Liver (tissue), 9 donors: Measurements from ENCODE around the gene EPB41L2. TPM values are rescaled to one million over a fixed set of nuclear protein-coding genes. Genes with fewer than 3 reads are reported as not detected.

ENCODE experiments used
- DNase-seq: peaks from one replicate; pipeline ENCODE4 v3.0.0-alpha.2; 2017; ENCODE audit warnings: low spot score
- H3K27ac ChIP-seq, 2 donors: one replicate each; pipeline ENCODE4 v1.7.0; 2013; ENCODE audit warnings: inconsistent platforms in 2 of 2, low read length in 2 of 2, control low read depth in 1 of 2, low read depth in 1 of 2, mild to moderate bottlenecking in 1 of 2
- H3K27me3 ChIP-seq, 4 donors: one replicate each; pipeline versions ENCODE4 v1.6.1 to v1.7.0; 2013; ENCODE audit warnings: low read length in 3 of 4, inconsistent platforms in 1 of 4, mild to moderate bottlenecking in 1 of 4, moderate library complexity in 1 of 4; ENCODE audit not compliant: control insufficient read depth in 4 of 4, insufficient read depth in 4 of 4
- H3K36me3 ChIP-seq, 4 donors: one replicate each; pipeline versions ENCODE4 v1.6.1 to v1.7.0; 2013; ENCODE audit warnings: low read length in 3 of 4, mild to moderate bottlenecking in 3 of 4, low read depth in 1 of 4, moderate library complexity in 1 of 4; ENCODE audit not compliant: control insufficient read depth in 4 of 4, insufficient read depth in 3 of 4
- H3K4me1 ChIP-seq, 4 donors: one replicate each; pipeline versions ENCODE4 v1.6.1 to v1.7.0; 2013; ENCODE audit warnings: low read length in 3 of 4, mild to moderate bottlenecking in 3 of 4, moderate library complexity in 1 of 4; ENCODE audit not compliant: control insufficient read depth in 4 of 4, insufficient read depth in 4 of 4
- H3K4me3 ChIP-seq, 3 donors: one replicate each; pipeline versions ENCODE4 v1.6.1 to v1.7.0; 2013; ENCODE audit warnings: low read length in 3 of 3, control low read depth in 1 of 3, low read depth in 1 of 3, mild to moderate bottlenecking in 1 of 3
- H3K9ac ChIP-seq, 2 donors: one replicate each; pipeline ENCODE4 v1.7.0; 2013; ENCODE audit warnings: low read length in 2 of 2, mild to moderate bottlenecking in 2 of 2, moderate library complexity in 2 of 2, control low read depth in 1 of 2, low read depth in 1 of 2
- H3K9me3 ChIP-seq, 4 donors: one replicate each; pipeline versions ENCODE4 v1.6.1 to v1.7.0; 2013; ENCODE audit warnings: low read length in 3 of 4; ENCODE audit not compliant: control insufficient read depth in 4 of 4
- ATF3 ChIP-seq: IDR thresholded peaks from 2 replicates; pipeline ENCODE4 v1.6.1; 2016; ENCODE audit warnings: antibody characterized with exemption
- CTCF ChIP-seq: fragments of 150-350 bp; IDR thresholded peaks from 2 replicates; pipeline ENCODE4 v1.5.1; 2017; ENCODE audit warnings: improper control_type of control experiment, low read depth, low read length; ENCODE audit not compliant: missing input control
- EGR1 ChIP-seq, 2 donors: IDR thresholded peaks; 2 replicates each; pipeline ENCODE4 v1.6.1; 2016 to 2018; ENCODE audit warnings: antibody characterized with exemption in 2 of 2, low read depth in 2 of 2
- FOXA1 ChIP-seq: IDR thresholded peaks from 2 replicates; pipeline ENCODE4 v1.6.1; 2016; ENCODE audit warnings: antibody characterized with exemption
- FOXA2 ChIP-seq: IDR thresholded peaks from 2 replicates; pipeline ENCODE4 v1.6.1; 2016; ENCODE audit warnings: antibody characterized with exemption
- HNF4A ChIP-seq, 2 donors: conservative IDR thresholded peaks; 2 replicates each; pipeline ENCODE4 v1.6.1; 2016; ENCODE audit warnings: antibody characterized with exemption in 2 of 2, mild to moderate bottlenecking in 2 of 2
- HNF4G ChIP-seq: IDR thresholded peaks from 2 replicates; pipeline ENCODE4 v1.6.1; 2016; ENCODE audit warnings: antibody characterized with exemption
- JUND ChIP-seq, 2 donors: IDR thresholded peaks; 2 replicates each; pipeline ENCODE4 v1.6.1; 2016; ENCODE audit warnings: antibody characterized with exemption in 2 of 2
- NR2F2 ChIP-seq: IDR thresholded peaks from 2 replicates; pipeline ENCODE4 v1.6.1; 2016; ENCODE audit warnings: antibody characterized with exemption
- RAD21 ChIP-seq, 2 donors: IDR thresholded peaks; 2 replicates each; pipeline ENCODE4 v1.6.1; 2016; ENCODE audit warnings: antibody characterized with exemption in 2 of 2, mild to moderate bottlenecking in 2 of 2
- RXRA ChIP-seq, 2 donors: IDR thresholded peaks; 2 replicates each; pipeline ENCODE4 v1.6.1; 2017 to 2018; ENCODE audit warnings: antibody characterized with exemption in 2 of 2, mild to moderate bottlenecking in 1 of 2
- SP1 ChIP-seq: IDR thresholded peaks from 2 replicates; pipeline ENCODE4 v1.6.1; 2018; ENCODE audit warnings: antibody characterized with exemption, mild to moderate bottlenecking
- TAF1 ChIP-seq: conservative IDR thresholded peaks from 2 replicates; pipeline ENCODE4 v1.6.1; 2016; ENCODE audit warnings: antibody characterized with exemption, mild to moderate bottlenecking
- YY1 ChIP-seq: IDR thresholded peaks from 2 replicates; pipeline ENCODE4 v1.6.1; 2016; ENCODE audit warnings: antibody characterized with exemption, mild to moderate bottlenecking
- WGBS: extraction: QIAGEN DNeasy Blood & Tissue Kit; methylation state at CpG from one replicate; pipeline ENCODE4 v1.1.7; 2013; 5-methylcytosine and 5-hydroxymethylcytosine counted together
- polyA plus RNA-seq, 2 donors: library from polyadenylated mRNA; stranded (reverse) in 1 of 2; unstranded in 1 of 2; fragments of 200-250 nt in 1 of 2; fragments of >200 nt in 1 of 2; fragmentation: Nextera tagmentation in 1 of 2; extraction: Ambion mirVana in 1 of 2; gene quantifications; one replicate each; pipeline versions ENCODE4 v1.2.1 to v1.2.3, GENCODE V29; 2013 to 2015
- total RNA-seq, 2 donors: library from RNA; depleted of rRNA; stranded (reverse); fragments of >200 nt; gene quantifications; one replicate each; pipeline ENCODE4 v1.2.3, GENCODE V29; 2014
- TF ChIP-seq, protein P1 (sequence below): IDR thresholded peaks from 2 replicates; pipeline ENCODE4 v1.6.1; 2016; ENCODE audit warnings: antibody characterized with exemption
- TF ChIP-seq, protein P2 (sequence below): IDR thresholded peaks from 2 replicates; pipeline ENCODE4 v1.6.1; 2016; ENCODE audit warnings: antibody characterized with exemption, mild to moderate bottlenecking
- TF ChIP-seq, protein P3 (sequence below): IDR thresholded peaks from 2 replicates; pipeline ENCODE4 v1.6.1; 2016; ENCODE audit warnings: antibody characterized with exemption
- donor health status: healthy.
- donor health status: healthy.
- donor health status: healthy.
- donor health status: healthy.
- donor health status: healthy.

Gene EPB41L2
- total and polyA plus RNA-seq, 4 donors, result 10.0 to 43.3 (median 18.7) TPM

DNA sequence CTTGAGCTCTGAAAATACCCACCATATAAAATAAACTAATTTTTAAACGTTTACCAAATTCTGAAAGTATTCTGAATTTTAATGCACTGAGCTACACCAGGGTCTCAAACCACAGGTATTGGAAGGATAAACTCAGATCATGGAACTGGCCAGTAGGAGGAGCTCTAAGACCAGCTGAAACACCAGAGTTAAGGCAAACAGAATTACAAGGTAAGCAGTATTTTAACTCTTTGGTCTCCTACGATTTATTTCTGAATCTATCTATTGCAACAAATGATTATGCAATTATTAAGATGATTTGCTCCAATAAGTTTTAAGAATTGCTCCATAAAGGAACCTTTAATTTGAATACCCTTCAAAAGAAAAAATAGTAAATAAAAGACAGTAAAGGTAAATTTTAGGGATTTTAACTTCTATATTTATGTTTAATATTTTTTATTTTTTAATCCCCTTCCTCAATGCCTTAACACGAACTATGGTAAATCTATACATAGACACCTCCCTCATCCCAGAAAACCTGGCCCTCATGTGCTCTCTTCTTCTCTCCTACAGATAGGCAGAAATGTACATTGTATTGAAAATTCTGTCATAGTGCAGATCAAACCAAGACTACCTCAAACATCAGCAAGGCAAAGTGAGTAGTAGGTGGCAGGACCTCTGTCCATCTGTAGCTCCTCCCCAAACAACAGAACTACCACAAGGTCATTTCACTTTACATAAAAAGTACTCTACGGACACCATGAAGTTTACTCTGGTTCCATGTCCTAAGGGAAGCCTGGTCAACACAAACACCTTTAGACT lies 177.5 kb downstream of the EPB41L2 start:
- H3K4me1 ChIP-seq, result no peaks in the 10 kb centered on the region
- H3K27me3 ChIP-seq, result no peaks in the 10 kb centered on the region
- peak; percentile 76 for DNase-seq
- WGBS, result 25% methylated on average over 4 of the region's 4 CpGs
- H3K36me3 ChIP-seq, result no peaks in the 10 kb centered on the region
- H3K27ac ChIP-seq, result no peak overlapping the region
- H3K9me3 ChIP-seq, result no peaks in the 10 kb centered on the region
- TF ChIP-seq SP1 (no peak), FOXA2 (no peak), CTCF (peak; percentile 94), RAD21 (IDR thresholded peaks at IDR 0.05) (peak; percentile 98 to 99)
- TF ChIP-seq, protein P1, sequence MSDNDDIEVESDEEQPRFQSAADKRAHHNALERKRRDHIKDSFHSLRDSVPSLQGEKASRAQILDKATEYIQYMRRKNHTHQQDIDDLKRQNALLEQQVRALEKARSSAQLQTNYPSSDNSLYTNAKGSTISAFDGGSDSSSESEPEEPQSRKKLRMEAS, result no peak
- TF ChIP-seq, protein P2, sequence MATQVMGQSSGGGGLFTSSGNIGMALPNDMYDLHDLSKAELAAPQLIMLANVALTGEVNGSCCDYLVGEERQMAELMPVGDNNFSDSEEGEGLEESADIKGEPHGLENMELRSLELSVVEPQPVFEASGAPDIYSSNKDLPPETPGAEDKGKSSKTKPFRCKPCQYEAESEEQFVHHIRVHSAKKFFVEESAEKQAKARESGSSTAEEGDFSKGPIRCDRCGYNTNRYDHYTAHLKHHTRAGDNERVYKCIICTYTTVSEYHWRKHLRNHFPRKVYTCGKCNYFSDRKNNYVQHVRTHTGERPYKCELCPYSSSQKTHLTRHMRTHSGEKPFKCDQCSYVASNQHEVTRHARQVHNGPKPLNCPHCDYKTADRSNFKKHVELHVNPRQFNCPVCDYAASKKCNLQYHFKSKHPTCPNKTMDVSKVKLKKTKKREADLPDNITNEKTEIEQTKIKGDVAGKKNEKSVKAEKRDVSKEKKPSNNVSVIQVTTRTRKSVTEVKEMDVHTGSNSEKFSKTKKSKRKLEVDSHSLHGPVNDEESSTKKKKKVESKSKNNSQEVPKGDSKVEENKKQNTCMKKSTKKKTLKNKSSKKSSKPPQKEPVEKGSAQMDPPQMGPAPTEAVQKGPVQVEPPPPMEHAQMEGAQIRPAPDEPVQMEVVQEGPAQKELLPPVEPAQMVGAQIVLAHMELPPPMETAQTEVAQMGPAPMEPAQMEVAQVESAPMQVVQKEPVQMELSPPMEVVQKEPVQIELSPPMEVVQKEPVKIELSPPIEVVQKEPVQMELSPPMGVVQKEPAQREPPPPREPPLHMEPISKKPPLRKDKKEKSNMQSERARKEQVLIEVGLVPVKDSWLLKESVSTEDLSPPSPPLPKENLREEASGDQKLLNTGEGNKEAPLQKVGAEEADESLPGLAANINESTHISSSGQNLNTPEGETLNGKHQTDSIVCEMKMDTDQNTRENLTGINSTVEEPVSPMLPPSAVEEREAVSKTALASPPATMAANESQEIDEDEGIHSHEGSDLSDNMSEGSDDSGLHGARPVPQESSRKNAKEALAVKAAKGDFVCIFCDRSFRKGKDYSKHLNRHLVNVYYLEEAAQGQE, result no peak
- no peak overlapping the region for H3K4me3 ChIP-seq
- no peak overlapping the region for H3K9ac ChIP-seq

GRCh38 chr6:130882370-130882769 lies 180.7 kb downstream of the EPB41L2 start:
- Histone ChIP-seq H3K9me3 (no peaks in the 10 kb centered on the region), H3K9ac (no peak overlapping the region), H3K27ac (no peak overlapping the region), H3K36me3 (no peaks in the 10 kb centered on the region), H3K4me3 (no peak overlapping the region), H3K27me3 (no peaks in the 10 kb centered on the region), H3K4me1 (no peaks in the 10 kb centered on the region)
- no peak for DNase-seq
- WGBS, result 77% methylated on average over 4 of the region's 4 CpGs
- TF ChIP-seq ATF3 (no peak), FOXA1 (no peak), RXRA (IDR thresholded peaks at IDR 0.05) (no peak), TAF1 (no peak), RAD21 (IDR thresholded peaks at IDR 0.05) (no peak), NR2F2 (no peak), HNF4G (no peak), CTCF (no peak), SP1 (no peak), HNF4A (conservative IDR thresholded peaks at IDR 0.05) (no peak), JUND (IDR thresholded peaks at IDR 0.05) (no peak), FOXA2 (no peak), YY1 (no peak), EGR1 (IDR thresholded peaks at IDR 0.05; ENCODE audit: low read depth in 2 of 2) (no peak)
- TF ChIP-seq, protein P2, result no peak
- TF ChIP-seq, protein P3, sequence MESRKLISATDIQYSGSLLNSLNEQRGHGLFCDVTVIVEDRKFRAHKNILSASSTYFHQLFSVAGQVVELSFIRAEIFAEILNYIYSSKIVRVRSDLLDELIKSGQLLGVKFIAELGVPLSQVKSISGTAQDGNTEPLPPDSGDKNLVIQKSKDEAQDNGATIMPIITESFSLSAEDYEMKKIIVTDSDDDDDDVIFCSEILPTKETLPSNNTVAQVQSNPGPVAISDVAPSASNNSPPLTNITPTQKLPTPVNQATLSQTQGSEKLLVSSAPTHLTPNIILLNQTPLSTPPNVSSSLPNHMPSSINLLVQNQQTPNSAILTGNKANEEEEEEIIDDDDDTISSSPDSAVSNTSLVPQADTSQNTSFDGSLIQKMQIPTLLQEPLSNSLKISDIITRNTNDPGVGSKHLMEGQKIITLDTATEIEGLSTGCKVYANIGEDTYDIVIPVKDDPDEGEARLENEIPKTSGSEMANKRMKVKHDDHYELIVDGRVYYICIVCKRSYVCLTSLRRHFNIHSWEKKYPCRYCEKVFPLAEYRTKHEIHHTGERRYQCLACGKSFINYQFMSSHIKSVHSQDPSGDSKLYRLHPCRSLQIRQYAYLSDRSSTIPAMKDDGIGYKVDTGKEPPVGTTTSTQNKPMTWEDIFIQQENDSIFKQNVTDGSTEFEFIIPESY, result no peak
- TF ChIP-seq, protein P1, result no peak
